HG03064 (cell line): ENCODE measurements around the gene FGF4.

Experiments
- ATAC-seq: cut with Tn5 transposase; IDR thresholded peaks from one replicate; pipeline ENCODE4 v1.9.1; 2021; ENCODE audit warnings: low read depth; ENCODE audit not compliant: unreplicated experiment

FGF4 gene

GRCh38 chr11:69808667-69809086 lies 33.5 kb upstream of the FGF4 start:
- no peak for ATAC-seq

- ATAC-seq: no peak
These were observed 32.1 kb upstream of the FGF4 start for GRCh38 chr11:69807106-69807815.

- ATAC-seq: no peak
These were observed 29.8 kb upstream of the FGF4 start for GRCh38 chr11:69804769-69805508.

GRCh38 chr11:69803604-69804218 lies 28.6 kb upstream of the FGF4 start:
- no peak for ATAC-seq

- no peak for ATAC-seq
These were observed 27.9 kb upstream of the FGF4 start for GRCh38 chr11:69803022-69803421.

- ATAC-seq: no peak
These were observed 27.4 kb upstream of the FGF4 start for GRCh38 chr11:69802590-69802989.

GRCh38 chr11:69801513-69802335 lies 26.6 kb upstream of the FGF4 start:
- ATAC-seq: no peak

GRCh38 chr11:69800278-69800677 lies 25.1 kb upstream of the FGF4 start:
- no peak for ATAC-seq

GRCh38 chr11:69799582-69799981 lies 24.4 kb upstream of the FGF4 start:
- no peak for ATAC-seq

GRCh38 chr11:69799097-69799496 lies 24.0 kb upstream of the FGF4 start:
- no peak for ATAC-seq

- ATAC-seq: no peak
These were observed 22.8 kb upstream of the FGF4 start for GRCh38 chr11:69797737-69798528.

GRCh38 chr11:69797156-69797555 lies 22.0 kb upstream of the FGF4 start:
- no peak for ATAC-seq

- ATAC-seq: no peak
These were observed 20.9 kb upstream of the FGF4 start for GRCh38 chr11:69796063-69796462.

GRCh38 chr11:69791276-69792180 lies 16.4 kb upstream of the FGF4 start:
- no peak for ATAC-seq

- ATAC-seq: no peak
These were observed 13.8 kb upstream of the FGF4 start for GRCh38 chr11:69788956-69789355.

- no peak for ATAC-seq
These were observed 12.8 kb upstream of the FGF4 start for GRCh38 chr11:69787906-69788305.

GRCh38 chr11:69787457-69787856 lies 12.3 kb upstream of the FGF4 start:
- ATAC-seq: no peak

- no peak for ATAC-seq
These were observed 6.1 kb upstream of the FGF4 start for GRCh38 chr11:69781241-69781640.

- ATAC-seq: no peak
These were observed 3.2 kb upstream of the FGF4 start for GRCh38 chr11:69778373-69778772.
